Skeletal muscle satellite cell (primary cell): Measurements from ENCODE around the gene NDUFA5.
A peak's percentile ranks its signal among the peaks of the same experiment; 100 is the strongest.

ENCODE experiments used
- H3K27me3 ChIP-seq: 2 replicates; pipeline ENCODE4 v1.7.0; 2013; ENCODE audit warnings: low read length; ENCODE audit not compliant: control insufficient read depth, insufficient read depth
- H3K36me3 ChIP-seq: 2 replicates; pipeline ENCODE4 v1.7.0; 2013; ENCODE audit warnings: mild to moderate bottlenecking, control low read depth, low read length; ENCODE audit not compliant: insufficient read depth
- H3K4me1 ChIP-seq: 2 replicates; pipeline ENCODE4 v1.7.0; 2013; ENCODE audit warnings: low read length; ENCODE audit not compliant: control insufficient read depth, insufficient read depth
- H3K4me2 ChIP-seq: 2 replicates; pipeline ENCODE4 v1.7.0; 2013; ENCODE audit warnings: mild to moderate bottlenecking, low read length
- H3K4me3 ChIP-seq: 2 replicates; pipeline ENCODE4 v1.7.0; 2013; ENCODE audit warnings: low read length
- H3K9ac ChIP-seq: 2 replicates; pipeline ENCODE4 v1.7.0; 2013; ENCODE audit warnings: mild to moderate bottlenecking, low read depth, low read length, moderate library complexity
- H3K9me3 ChIP-seq: replicated peaks from 2 replicates; pipeline ENCODE4 v1.7.0; 2013; ENCODE audit warnings: mild to moderate bottlenecking, control low read depth, low read length

The NDUFA5 gene

GRCh38 chr7:123499211-123499970 lies 58.2 kb downstream of the NDUFA5 start:
- no peak overlapping the region for H3K4me3 ChIP-seq

GRCh38 chr7:123498601-123499000 lies 59.0 kb downstream of the NDUFA5 start:
- no peaks in the 10 kb centered on the region for H3K4me1 ChIP-seq
- H3K36me3 ChIP-seq: no peaks in the 10 kb centered on the region
- no peak overlapping the region for H3K9ac ChIP-seq
- no peak overlapping the region for H3K4me2 ChIP-seq
- H3K27me3 ChIP-seq: no peaks in the 10 kb centered on the region
- no peak overlapping the region for H3K4me3 ChIP-seq
- no peaks in the 10 kb centered on the region for H3K9me3 ChIP-seq

More at GRCh38 chr7:123499211-123499970, 58.2 kb downstream of the NDUFA5 start:
- H3K4me1 ChIP-seq: no peaks in the 10 kb centered on the region
- H3K4me2 ChIP-seq: no peak overlapping the region
- H3K9ac ChIP-seq: no peak overlapping the region
- H3K36me3 ChIP-seq: no peaks in the 10 kb centered on the region
- H3K27me3 ChIP-seq: no peaks in the 10 kb centered on the region
- no peaks in the 10 kb centered on the region for H3K9me3 ChIP-seq

GRCh38 chr7:123498031-123498430 lies 59.6 kb downstream of the NDUFA5 start:
- Histone ChIP-seq H3K27me3 (no peaks in the 10 kb centered on the region), H3K9me3 (no peaks in the 10 kb centered on the region), H3K9ac (no peak overlapping the region), H3K36me3 (no peaks in the 10 kb centered on the region), H3K4me2 (no peak overlapping the region), H3K4me3 (no peak overlapping the region), H3K4me1 (no peaks in the 10 kb centered on the region)

- Histone ChIP-seq H3K4me1 (no peaks in the 10 kb centered on the region), H3K4me3 (no peak overlapping the region), H3K9ac (no peak overlapping the region), H3K9me3 (no peaks in the 10 kb centered on the region), H3K27me3 (no peaks in the 10 kb centered on the region), H3K4me2 (peak overlapping the region; percentile 56), H3K36me3 (no peaks in the 10 kb centered on the region)
Measured at GRCh38 chr7:123494193-123494796, 63.3 kb downstream of the NDUFA5 start.

- Histone ChIP-seq H3K9me3 (no peaks in the 10 kb centered on the region), H3K4me1 (no peaks in the 10 kb centered on the region), H3K4me3 (no peak overlapping the region), H3K9ac (no peak overlapping the region), H3K27me3 (no peaks in the 10 kb centered on the region), H3K36me3 (no peaks in the 10 kb centered on the region), H3K4me2 (no peak overlapping the region)
Measured at GRCh38 chr7:123492485-123492884, 65.1 kb downstream of the NDUFA5 start.
